ENCODE measurements around the gene EIF5AL1.
"Not testable (repeated sequence)": the region's sequence is repeated elsewhere in the genome, so short reads cannot be mapped to it uniquely, and the experiment has no call there.

DNA sequence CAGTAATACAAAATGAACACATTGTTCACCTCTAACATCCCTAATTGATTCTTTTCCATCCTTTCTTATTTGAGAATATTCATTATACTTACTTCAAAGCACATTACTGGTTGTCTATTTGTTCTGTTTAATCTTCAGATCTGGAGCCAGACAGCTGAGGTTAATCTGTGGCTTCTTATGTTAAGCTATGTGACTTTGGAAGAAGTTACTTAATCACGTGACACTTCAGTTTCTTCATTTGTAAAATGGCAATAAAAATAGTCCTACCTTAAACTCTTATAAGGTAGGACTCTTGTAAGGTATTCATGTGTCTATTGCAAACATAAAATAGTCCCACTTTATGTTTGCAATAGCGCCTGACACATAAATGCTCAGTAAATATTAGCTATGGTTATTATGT lies 34.8 kb downstream of the EIF5AL1 start:
- TF ChIP-seq, protein P1, sequence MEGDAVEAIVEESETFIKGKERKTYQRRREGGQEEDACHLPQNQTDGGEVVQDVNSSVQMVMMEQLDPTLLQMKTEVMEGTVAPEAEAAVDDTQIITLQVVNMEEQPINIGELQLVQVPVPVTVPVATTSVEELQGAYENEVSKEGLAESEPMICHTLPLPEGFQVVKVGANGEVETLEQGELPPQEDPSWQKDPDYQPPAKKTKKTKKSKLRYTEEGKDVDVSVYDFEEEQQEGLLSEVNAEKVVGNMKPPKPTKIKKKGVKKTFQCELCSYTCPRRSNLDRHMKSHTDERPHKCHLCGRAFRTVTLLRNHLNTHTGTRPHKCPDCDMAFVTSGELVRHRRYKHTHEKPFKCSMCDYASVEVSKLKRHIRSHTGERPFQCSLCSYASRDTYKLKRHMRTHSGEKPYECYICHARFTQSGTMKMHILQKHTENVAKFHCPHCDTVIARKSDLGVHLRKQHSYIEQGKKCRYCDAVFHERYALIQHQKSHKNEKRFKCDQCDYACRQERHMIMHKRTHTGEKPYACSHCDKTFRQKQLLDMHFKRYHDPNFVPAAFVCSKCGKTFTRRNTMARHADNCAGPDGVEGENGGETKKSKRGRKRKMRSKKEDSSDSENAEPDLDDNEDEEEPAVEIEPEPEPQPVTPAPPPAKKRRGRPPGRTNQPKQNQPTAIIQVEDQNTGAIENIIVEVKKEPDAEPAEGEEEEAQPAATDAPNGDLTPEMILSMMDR (IDR thresholded peaks at IDR 0.05), result not testable (repeated sequence)
- TF ChIP-seq POLR2A (IDR thresholded peaks at IDR 0.05), result not testable (repeated sequence)

Data from tibial nerve (tissue), 3 donors.